PC-3 (cell line): ENCODE results near the gene TOP3A.

Experiments
- EZH2 ChIP-seq: fragments of 300-600 bp; sonication (generic); IDR thresholded peaks from one replicate; pipeline ENCODE4 v1.6.1; 2017; ENCODE audit warnings: antibody characterized with exemption, mild to moderate bottlenecking, low read length; ENCODE audit not compliant: unreplicated experiment
- EZH2phosphoT487 ChIP-seq: fragments of 300-600 bp; sonication (generic); IDR thresholded peaks from 2 replicates; pipeline ENCODE4 v1.6.1; 2018; ENCODE audit warnings: mild to moderate bottlenecking, antibody characterized with exemption, low read length, borderline replicate concordance
- TF ChIP-seq, protein P1 (sequence below): fragments of 300-600 bp; sonication (generic); conservative IDR thresholded peaks from 2 replicates; pipeline ENCODE4 v1.5.1; 2017; ENCODE audit warnings: antibody characterized with exemption, low read depth, mild to moderate bottlenecking, low read length

- TF ChIP-seq, protein P1, sequence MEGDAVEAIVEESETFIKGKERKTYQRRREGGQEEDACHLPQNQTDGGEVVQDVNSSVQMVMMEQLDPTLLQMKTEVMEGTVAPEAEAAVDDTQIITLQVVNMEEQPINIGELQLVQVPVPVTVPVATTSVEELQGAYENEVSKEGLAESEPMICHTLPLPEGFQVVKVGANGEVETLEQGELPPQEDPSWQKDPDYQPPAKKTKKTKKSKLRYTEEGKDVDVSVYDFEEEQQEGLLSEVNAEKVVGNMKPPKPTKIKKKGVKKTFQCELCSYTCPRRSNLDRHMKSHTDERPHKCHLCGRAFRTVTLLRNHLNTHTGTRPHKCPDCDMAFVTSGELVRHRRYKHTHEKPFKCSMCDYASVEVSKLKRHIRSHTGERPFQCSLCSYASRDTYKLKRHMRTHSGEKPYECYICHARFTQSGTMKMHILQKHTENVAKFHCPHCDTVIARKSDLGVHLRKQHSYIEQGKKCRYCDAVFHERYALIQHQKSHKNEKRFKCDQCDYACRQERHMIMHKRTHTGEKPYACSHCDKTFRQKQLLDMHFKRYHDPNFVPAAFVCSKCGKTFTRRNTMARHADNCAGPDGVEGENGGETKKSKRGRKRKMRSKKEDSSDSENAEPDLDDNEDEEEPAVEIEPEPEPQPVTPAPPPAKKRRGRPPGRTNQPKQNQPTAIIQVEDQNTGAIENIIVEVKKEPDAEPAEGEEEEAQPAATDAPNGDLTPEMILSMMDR: no peak
- TF ChIP-seq EZH2 (no peak), EZH2phosphoT487 (no peak)
Measured at GRCh38 chr17:18262111-18262510, 52.7 kb downstream of the TOP3A start.
